HFF-Myc (cell line): Measurements from ENCODE around the gene NDUFA8.

Experiments used
- DNase-seq: peaks from one replicate; pipeline ENCODE4 v3.0.0-alpha.2; 2011; ENCODE audit warnings: low read depth; ENCODE audit errors: extremely low read depth
- H3K4me3 ChIP-seq: replicated peaks from 2 replicates; pipeline ENCODE4 v1.5.1; 2011; ENCODE audit warnings: low read depth, mild to moderate bottlenecking, control low read depth, low read length
- TF ChIP-seq, protein P1 (sequence below): IDR thresholded peaks from 2 replicates; pipeline ENCODE4 v1.5.1; 2012; ENCODE audit warnings: mild to moderate bottlenecking, low read depth, low read length, control low read depth; ENCODE audit errors: missing control alignments

The NDUFA8 gene

GRCh38 chr9:122159026-122159924, at the start of gene NDUFA8, which contains the start of gene MORN5:
Gene NDUFA8, minus strand, starts transcription at chr9:122159779. Its CDS starts 102 bp downstream, at chr9:122159677.
Gene MORN5, plus strand, starts transcription at chr9:122159908. Its CDS starts 65 bp downstream, at chr9:122159973.
- peak; percentile 90 for DNase-seq
- H3K4me3 ChIP-seq, result peak within 1 kb of the TSS; percentile 82
- TF ChIP-seq, protein P1, sequence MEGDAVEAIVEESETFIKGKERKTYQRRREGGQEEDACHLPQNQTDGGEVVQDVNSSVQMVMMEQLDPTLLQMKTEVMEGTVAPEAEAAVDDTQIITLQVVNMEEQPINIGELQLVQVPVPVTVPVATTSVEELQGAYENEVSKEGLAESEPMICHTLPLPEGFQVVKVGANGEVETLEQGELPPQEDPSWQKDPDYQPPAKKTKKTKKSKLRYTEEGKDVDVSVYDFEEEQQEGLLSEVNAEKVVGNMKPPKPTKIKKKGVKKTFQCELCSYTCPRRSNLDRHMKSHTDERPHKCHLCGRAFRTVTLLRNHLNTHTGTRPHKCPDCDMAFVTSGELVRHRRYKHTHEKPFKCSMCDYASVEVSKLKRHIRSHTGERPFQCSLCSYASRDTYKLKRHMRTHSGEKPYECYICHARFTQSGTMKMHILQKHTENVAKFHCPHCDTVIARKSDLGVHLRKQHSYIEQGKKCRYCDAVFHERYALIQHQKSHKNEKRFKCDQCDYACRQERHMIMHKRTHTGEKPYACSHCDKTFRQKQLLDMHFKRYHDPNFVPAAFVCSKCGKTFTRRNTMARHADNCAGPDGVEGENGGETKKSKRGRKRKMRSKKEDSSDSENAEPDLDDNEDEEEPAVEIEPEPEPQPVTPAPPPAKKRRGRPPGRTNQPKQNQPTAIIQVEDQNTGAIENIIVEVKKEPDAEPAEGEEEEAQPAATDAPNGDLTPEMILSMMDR, result no peak

- no peak overlapping the region for H3K4me3 ChIP-seq
- no peak for DNase-seq
- TF ChIP-seq, protein P1, result no peak
Measured at GRCh38 chr9:122207096-122207495, 47.5 kb upstream of the NDUFA8 start.

- H3K4me3 ChIP-seq, result no peak overlapping the region
- TF ChIP-seq, protein P1, result no peak
- peak; percentile 25 for DNase-seq
Measured at GRCh38 chr9:122206118-122207046, 46.8 kb upstream of the NDUFA8 start.

DNA sequence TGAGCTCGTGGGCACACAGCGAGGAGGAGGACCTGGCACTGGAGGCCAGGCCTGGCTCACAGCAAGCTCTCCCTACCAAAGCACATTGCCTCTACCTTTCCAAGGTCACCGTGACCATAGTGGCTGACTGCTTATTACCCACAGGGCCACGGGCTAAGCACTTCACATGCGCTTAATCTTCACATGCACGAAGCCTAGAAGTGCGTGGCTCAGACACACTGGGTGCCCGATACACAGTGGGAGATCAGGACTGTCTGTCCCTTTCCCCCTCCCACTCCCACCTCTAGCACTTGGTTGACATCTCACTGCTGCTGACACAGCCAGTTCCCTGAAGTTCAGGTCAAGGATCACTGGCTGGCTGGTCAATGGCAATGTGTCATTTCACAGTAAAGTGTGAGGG, 45.6 kb upstream of the NDUFA8 start:
- TF ChIP-seq, protein P1, result no peak
- DNase-seq, result no peak
- no peak overlapping the region for H3K4me3 ChIP-seq

DNA sequence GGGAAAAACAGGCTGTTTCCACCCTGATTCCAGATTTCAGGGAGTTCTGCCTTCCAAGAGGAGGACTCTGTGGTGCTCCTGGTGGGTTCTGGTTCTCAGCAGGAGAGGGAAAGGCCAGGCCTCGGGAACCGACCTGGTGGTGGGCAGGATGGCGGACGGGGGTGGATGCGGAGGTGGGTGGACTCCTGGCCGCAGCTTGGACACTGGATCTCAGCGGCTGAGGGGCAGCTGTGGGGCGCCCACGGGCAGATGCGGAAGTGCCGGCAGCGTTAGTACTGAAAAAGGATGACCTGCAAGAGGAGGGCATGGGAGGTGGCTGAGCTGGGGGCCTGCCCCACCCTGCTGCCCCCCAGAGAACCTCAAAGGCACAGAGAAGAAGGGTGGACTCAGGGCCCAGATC, 44.9 kb upstream of the NDUFA8 start:
- no peak for DNase-seq
- H3K4me3 ChIP-seq, result no peak overlapping the region
- TF ChIP-seq, protein P1, result no peak

DNA sequence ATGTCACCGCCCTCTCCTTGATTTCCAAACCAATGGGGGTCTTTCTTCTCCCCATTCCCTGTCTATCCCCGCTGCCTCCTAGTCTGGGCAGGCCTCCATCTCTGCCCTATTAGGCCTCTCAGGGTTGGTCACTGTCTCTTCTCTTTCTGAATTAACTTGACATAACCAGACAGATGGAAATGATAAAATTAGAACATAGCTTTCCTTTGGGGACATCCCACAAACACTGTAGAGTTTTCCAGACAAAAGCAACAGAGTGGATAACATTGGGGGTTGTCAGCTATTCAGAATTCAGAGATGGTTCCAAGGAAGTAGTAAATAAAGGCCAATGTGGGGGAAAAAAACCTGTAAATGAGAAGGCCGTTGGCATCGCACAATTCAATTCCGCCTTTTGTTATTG, 44.5 kb upstream of the NDUFA8 start:
- H3K4me3 ChIP-seq, result no peak overlapping the region
- TF ChIP-seq, protein P1, result no peak
- no peak for DNase-seq
